Sigmoid colon (tissue), 4 donors: ENCODE results near the gene SMAD6.

ENCODE experiments used
- CTCF ChIP-seq, 4 experiments: fragments of 450-650 bp in 3 of 4; fragments of 200-600 bp in 1 of 4; IDR thresholded peaks; one replicate each; pipeline ENCODE4 v1.5.1; 2016 to 2019; ENCODE audit warnings: antibody characterized with exemption in 4 of 4, mild to moderate bottlenecking in 3 of 4, moderate library complexity in 2 of 4
- POLR2AphosphoS5 ChIP-seq, 4 donors: sonication (generic); formaldehyde crosslinking; IDR thresholded peaks; one replicate each; pipeline ENCODE4 v1.6.1; 2017; ENCODE audit warnings: antibody characterized with exemption in 4 of 4

- TF ChIP-seq CTCF (IDR thresholded peaks at IDR 0.05) (no peak), POLR2AphosphoS5 (IDR thresholded peaks at IDR 0.05) (no peak)
Observed at GRCh38 chr15:66724732-66725463, 22.9 kb downstream of the SMAD6 start.
